B cell (primary cell): Measurements from ENCODE around the gene PTPRF.

ENCODE experiments used
- EZH2 ChIP-seq: IDR thresholded peaks from 2 replicates; pipeline ENCODE4 v1.6.1; 2012; ENCODE audit warnings: borderline replicate concordance, low read depth, mild to moderate bottlenecking, moderate library complexity, low read length; ENCODE audit not compliant: insufficient read depth, poor library complexity, severe bottlenecking
- TF ChIP-seq, protein P1 (sequence below): fragments of 200-600 bp; IDR thresholded peaks from one replicate; pipeline ENCODE4 v1.8.0; 2022; ENCODE audit warnings: antibody characterized with exemption, mild to moderate bottlenecking

DNA sequence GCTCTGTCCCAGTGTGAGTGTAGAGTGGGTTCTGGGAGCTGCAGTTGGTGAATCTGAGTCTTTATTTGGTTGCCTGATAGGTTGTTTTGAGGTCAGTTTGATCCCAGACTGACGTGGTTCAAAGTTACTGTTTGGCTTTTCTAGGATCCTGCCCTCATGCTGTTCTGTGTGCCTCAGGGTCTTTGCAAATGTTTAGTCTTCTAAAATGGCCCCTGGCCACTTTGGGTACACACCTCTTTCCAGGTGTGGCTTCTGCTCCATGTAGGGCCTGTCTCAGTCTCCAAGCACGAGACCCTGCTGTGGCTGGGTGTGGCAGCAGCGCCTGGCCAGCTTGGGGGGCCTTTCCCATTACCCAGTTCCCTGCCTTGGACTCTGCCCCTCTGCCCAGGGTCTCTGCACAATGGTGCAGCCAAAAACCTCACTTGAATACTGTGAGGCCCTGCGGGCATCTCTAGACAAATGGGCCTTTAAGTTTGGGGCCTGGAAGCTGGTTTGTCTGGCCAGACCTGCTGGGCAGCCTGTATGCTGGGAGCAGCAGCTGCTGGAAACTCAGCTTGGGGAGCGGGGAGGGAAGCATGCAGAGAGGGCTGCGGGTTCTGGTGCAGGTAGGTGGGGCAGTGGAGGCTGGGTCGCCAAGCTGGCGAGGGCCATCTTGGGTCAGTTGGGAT lies 5.6 kb downstream of the PTPRF start:
- TF ChIP-seq, protein P1, sequence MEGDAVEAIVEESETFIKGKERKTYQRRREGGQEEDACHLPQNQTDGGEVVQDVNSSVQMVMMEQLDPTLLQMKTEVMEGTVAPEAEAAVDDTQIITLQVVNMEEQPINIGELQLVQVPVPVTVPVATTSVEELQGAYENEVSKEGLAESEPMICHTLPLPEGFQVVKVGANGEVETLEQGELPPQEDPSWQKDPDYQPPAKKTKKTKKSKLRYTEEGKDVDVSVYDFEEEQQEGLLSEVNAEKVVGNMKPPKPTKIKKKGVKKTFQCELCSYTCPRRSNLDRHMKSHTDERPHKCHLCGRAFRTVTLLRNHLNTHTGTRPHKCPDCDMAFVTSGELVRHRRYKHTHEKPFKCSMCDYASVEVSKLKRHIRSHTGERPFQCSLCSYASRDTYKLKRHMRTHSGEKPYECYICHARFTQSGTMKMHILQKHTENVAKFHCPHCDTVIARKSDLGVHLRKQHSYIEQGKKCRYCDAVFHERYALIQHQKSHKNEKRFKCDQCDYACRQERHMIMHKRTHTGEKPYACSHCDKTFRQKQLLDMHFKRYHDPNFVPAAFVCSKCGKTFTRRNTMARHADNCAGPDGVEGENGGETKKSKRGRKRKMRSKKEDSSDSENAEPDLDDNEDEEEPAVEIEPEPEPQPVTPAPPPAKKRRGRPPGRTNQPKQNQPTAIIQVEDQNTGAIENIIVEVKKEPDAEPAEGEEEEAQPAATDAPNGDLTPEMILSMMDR, result no peak
- TF ChIP-seq EZH2, result no peak
